Measurements from ENCODE around the gene ROR2.
"Not testable (repeated sequence)": the region's sequence is repeated elsewhere in the genome, so short reads cannot be mapped to it uniquely, and the experiment has no call there.

ROR2 gene

GRCh38 chr9:91796516-91796915 lies 153.5 kb downstream of the ROR2 start:
- DNase-seq (ENCODE audit: low spot score) = not testable (repeated sequence)

DNA sequence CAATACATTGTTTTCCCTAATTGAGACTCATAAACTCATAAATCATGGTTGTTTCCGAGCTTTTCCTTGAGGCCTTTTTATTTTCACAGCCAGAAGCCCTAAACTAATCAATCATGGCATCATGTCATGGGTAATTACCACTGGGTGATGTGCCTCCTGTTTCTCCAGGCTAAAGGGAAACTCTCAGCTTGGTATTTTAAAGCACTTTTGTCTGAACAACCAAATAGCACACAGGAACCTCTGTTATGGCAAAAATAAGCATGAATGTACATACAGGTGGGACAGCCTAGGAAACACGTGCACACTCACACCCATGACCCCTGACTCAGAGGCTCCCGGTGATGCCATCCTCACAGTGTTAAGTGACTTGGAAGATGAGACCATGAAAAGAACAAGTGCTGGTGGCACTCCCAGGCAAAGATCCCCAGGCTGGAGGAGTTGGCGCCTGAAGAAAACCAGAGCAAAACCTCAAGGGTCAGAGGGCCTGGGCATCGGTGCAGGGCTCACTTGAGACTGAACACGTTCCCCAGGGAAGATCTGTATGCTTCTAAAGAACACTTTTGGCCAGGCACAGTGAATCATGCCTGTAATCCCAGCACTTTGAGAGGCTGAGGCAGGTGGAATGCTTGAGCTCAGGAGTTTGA lies 154.3 kb downstream of the ROR2 start:
- DNase-seq (ENCODE audit: low spot score) = no peak

GRCh38 chr9:91793371-91793770 lies 156.7 kb downstream of the ROR2 start:
- not testable (repeated sequence) for DNase-seq (ENCODE audit: low spot score)

- DNase-seq (ENCODE audit: low spot score) = no peak
Observed at GRCh38 chr9:91790917-91791316, 159.1 kb downstream of the ROR2 start.

DNA sequence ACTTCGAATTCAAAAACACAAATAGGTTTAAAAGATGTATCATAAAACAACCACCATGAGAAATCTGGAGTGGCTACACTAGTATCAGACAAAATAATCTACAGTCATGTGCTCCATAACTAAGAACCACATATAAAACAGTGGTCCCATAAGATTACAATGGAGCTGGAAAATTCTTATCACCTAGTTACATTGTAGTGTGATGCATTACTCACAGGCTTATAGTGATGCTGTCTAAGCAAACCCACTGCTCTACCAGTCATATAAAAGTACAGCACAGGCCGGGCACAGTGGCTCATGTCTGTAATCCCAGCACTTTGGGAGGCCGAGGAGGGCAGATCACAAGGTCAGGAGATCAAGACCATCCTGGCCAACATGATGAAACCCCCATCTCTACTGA lies 160.1 kb downstream of the ROR2 start:
- no peak for DNase-seq (ENCODE audit: low spot score)

DNA sequence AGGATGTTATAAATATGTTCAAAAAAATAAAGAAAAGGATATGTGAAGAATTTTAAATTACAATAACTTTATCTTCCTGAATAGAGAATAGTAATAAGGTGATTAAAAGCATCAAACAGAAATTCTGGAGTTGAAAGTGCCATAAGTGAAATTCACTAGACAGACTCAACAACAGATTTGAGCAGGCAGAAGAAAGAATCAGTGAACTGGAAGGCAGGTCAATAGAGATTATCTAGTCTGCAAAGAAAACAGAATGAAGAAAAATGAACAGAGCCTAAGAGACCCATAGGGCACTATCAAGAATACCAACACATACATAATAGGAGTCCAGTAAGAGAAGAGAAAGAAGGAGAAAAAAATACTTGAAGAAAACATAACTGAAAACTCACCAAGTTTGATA lies 162.1 kb downstream of the ROR2 start:
- DNase-seq (ENCODE audit: low spot score) = no peak

- DNase-seq (ENCODE audit: low spot score) = no peak
Observed at GRCh38 chr9:91786132-91786896, 163.7 kb downstream of the ROR2 start.

GRCh38 chr9:91785447-91785842 lies 164.6 kb downstream of the ROR2 start:
- DNase-seq (ENCODE audit: low spot score) = no peak

DNA sequence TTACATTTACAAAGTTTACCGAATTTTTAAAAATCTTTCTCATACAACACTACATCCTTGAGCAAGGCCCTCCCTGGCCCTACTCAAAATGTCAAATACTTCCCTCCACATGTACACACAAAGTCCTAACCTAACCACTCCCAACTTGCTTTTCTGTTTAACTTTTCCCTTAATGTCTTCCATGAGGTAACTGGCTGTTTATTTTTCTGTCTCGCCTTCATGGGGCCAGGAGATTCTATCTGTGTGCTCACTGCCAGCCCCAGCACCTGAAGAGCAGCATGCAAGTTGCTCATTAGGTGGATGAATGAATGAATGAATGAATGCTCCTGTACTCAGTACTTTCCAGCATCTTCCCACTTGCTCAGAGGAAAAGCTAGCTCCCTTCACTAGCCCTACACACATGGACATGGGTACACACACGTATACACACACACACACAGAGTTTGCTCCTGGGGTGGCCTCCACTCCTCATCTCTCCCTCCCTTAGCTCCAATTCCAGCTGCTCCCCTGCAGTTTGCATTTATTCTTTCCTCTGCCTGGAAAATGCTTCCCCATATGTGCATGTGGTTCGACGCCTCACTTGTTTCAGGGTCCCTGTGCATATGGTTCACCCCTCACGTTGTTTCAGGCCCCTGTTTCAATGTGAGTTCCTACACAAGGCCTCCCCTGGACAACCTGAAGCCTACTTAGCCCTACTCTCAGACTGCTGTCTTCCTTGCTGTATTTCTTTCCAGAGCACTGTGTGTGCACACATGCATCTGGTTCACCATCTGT lies 165.2 kb downstream of the ROR2 start:
- no peak for DNase-seq (ENCODE audit: low spot score)

DNA sequence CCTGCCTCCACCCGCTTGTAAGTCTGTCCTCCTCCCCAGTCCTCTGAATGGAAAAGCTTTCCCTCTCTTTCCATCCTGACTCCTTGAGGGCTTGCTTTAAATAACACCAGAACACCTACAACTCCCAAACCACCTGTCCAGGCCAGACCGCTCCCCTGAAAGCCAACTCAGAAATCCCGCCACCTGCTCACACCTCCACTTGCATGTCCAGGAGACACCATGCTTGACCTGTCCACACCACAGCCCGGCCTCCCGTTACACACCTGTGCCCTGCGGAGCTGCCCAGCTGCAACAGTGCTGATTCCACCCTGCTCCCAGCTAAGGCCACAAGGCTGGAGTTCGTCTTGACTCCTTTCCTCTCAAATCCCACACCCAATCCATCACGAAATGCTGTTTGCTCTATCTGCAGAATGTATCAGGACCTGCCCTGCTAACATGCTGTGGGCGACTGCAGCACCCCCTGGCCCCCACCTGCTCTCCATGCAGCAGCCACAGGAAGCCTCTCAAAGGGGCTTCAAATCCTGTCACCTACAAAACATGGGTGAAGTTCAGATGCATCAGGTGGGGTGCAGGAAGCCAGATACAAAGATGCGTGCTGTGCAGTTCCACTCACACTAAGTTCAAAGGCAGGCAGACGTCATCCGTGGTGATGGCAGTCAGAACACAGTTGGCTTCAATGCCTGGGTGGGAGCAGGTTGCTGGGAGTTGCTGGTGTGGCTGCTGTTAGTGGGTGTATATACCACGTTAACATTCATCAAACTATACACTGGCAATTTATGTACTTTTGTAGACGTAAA lies 166.0 kb downstream of the ROR2 start:
- DNase-seq (ENCODE audit: low spot score) = no peak

DNA sequence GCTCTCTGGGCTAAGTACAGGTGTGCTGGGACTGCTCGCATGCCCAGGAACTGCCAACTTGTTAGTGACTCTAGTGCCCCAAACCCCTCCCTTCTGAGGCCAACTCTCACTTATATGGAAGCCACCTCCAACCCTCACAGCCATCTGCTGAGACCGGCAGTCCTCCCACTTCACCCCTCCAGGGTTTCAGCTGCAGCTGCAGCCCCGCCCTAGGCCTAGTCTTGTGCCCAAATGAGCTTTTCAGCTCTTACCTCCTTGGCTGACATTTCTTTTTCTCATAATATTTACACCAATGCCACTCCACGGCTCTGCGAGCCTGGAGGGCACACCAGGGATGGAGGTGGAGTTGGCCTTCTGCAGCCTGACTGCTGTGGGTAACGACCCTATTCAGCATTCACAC lies 166.6 kb downstream of the ROR2 start:
- no peak for DNase-seq (ENCODE audit: low spot score)

GRCh38 chr9:91782708-91783214 lies 167.3 kb downstream of the ROR2 start:
- no peak for DNase-seq (ENCODE audit: low spot score)

DNA sequence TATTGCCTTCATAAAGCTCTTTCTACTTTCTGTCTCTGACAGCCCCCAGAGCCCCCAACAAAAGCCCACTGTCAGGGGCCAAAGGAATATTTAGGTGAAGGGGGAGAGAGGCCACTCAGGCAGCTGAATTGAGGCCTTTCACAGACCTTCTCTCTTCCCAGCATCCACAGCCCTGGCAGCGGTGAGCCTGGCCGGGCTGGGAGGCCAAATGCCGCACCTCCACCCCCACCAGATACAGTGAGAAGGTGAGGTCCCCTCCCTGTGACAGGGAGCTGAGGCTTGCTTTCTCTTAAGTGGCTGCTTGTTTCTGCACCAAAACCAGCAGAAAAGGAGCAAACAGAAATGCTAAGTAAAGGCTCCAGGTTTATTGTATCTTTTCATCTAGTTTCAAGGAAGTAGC lies 168.1 kb downstream of the ROR2 start:
- no peak for DNase-seq (ENCODE audit: low spot score)

DNA sequence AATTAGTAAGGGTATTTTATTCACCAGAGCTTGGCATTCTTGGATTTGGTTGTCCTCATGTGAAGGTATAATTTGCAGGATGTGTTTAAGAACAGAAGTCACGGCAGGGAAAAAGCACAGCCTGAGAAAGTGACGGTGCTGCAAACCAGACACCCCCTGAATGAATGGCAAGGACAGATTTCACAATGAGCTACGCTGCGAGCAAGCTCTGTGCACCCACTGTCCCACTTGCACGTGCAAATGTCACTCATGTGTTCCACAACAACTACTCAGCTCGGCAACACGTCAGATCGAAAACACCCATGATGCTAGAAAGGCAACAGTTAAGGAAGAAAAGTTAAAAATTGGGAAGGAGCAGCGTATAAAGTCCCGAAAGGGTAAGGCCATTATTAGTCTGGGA lies 168.9 kb downstream of the ROR2 start:
- no peak for DNase-seq (ENCODE audit: low spot score)

DNA sequence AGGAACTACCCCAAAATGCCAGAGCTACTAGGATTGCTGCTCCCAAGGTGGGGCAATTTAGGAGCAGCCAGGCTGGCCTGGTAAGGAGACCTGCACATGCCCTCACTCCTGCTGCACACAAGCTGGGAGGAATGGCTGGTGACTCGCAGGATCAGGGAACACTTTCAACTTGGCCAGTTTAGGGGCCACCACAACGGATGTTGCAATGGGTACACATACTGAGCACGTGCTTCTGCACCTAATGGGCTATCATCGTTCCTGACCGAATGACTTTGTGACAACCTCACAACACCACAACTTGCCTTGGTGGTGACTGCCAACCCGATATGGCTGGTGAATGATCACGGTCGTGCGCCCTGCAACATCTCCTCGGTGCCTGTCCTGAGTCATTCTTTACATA lies 172.0 kb downstream of the ROR2 start:
- no peak for DNase-seq (ENCODE audit: low spot score)

DNA sequence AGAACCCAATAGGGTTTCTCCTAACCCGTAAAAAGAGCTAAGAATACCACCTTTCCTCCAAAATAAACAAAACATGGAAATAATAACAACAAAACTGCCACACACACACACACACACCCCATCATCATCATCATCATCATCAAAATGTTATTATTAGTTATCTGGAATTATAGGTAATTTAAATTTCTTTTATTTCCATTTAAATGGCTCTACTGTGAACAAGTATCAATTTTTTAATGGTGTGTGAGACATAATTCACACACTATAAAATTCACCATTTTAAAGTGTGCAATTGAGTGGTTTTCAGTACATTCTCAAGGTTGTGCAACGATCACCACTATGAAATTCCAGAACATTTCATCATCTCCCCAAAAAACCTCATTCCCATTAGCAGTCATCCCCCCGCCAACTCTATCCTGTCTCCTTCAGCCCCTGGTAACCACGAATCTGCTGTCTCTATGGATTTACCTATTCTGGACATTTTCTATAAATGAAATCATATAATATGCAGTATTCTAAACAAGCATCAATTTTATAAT lies 172.7 kb downstream of the ROR2 start:
- peak; percentile 81 for DNase-seq (ENCODE audit: low spot score)

- peak; percentile 29 for DNase-seq (ENCODE audit: low spot score)
Observed at GRCh38 chr9:91776409-91777291, 173.4 kb downstream of the ROR2 start.

DNA sequence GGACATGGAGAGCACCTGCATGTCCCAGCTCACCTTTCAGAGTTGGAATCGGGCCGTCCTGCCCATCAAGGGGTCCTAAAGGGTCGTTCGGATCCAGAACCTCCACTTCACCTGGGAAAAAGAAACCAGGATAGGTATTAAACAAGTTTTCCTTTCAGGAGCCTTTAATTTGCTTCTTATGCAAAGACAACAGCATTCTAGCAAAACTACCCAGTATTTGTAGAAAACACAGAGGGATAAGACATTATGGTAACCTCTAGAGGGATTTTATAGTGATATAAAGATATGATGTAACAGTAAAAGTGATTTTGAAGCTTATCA lies 174.4 kb downstream of the ROR2 start:
- no peak for DNase-seq (ENCODE audit: low spot score)

- DNase-seq (ENCODE audit: low spot score) = peak; percentile 83
Observed at GRCh38 chr9:91775011-91775707, 174.9 kb downstream of the ROR2 start.

GRCh38 chr9:91773156-91773555 lies 176.9 kb downstream of the ROR2 start:
- no peak for DNase-seq (ENCODE audit: low spot score)
